Raji (cell line): ENCODE data around the gene PLXNA3.

Experiments used
- POLR2A ChIP-seq: IDR thresholded peaks from 2 replicates; pipeline ENCODE4 v1.6.1; 2011; ENCODE audit warnings: low read depth, low read length, control low read depth; ENCODE audit not compliant: insufficient read depth

The PLXNA3 gene

GRCh38 chrX:154466907-154467306 lies 8.8 kb downstream of the PLXNA3 start:
- no peak for TF ChIP-seq POLR2A

GRCh38 chrX:154467556-154467955 lies 9.5 kb downstream of the PLXNA3 start:
- no peak for TF ChIP-seq POLR2A

- TF ChIP-seq POLR2A, result no peak
Observed at GRCh38 chrX:154468217-154468616, 10.1 kb downstream of the PLXNA3 start.

- TF ChIP-seq POLR2A, result no peak
Observed at GRCh38 chrX:154469114-154469513, 11.0 kb downstream of the PLXNA3 start.

GRCh38 chrX:154469880-154470279 lies 11.8 kb downstream of the PLXNA3 start:
- TF ChIP-seq POLR2A, result no peak

- no peak for TF ChIP-seq POLR2A
Observed at GRCh38 chrX:154470434-154470833, 12.4 kb downstream of the PLXNA3 start.

GRCh38 chrX:154470914-154471568 lies 13.0 kb downstream of the PLXNA3 start:
- TF ChIP-seq POLR2A, result no peak

GRCh38 chrX:154471839-154472684 lies 14.0 kb downstream of the PLXNA3 start:
- TF ChIP-seq POLR2A, result no peak

- no peak for TF ChIP-seq POLR2A
Observed at GRCh38 chrX:154472685-154473632, 14.9 kb downstream of the PLXNA3 start.

GRCh38 chrX:154473683-154474082 lies 15.6 kb downstream of the PLXNA3 start:
- TF ChIP-seq POLR2A, result no peak

- no peak for TF ChIP-seq POLR2A
Observed at GRCh38 chrX:154476821-154477220, 18.7 kb downstream of the PLXNA3 start.

- TF ChIP-seq POLR2A, result no peak
Observed at GRCh38 chrX:154477891-154478477, 19.9 kb downstream of the PLXNA3 start.

- TF ChIP-seq POLR2A, result peak; percentile 65
Observed at GRCh38 chrX:154478728-154479622, 20.9 kb downstream of the PLXNA3 start, which contains the start of gene LAGE3. Gene LAGE3, minus strand, starts transcription at chrX:154479281. Its CDS starts 366 bp downstream, at chrX:154478915.

GRCh38 chrX:154481195-154481594 lies 23.1 kb downstream of the PLXNA3 start:
- no peak for TF ChIP-seq POLR2A
